CD4-positive, alpha-beta T cell (primary cell): ENCODE data around the gene CACUL1. TPM values are rescaled to one million over a fixed set of nuclear protein-coding genes. Genes with fewer than 3 reads are reported as not detected.
"Not testable (repeated sequence)": the region's sequence is repeated elsewhere in the genome, so short reads cannot be mapped to it uniquely, and the experiment has no call there.

Experiments used
- ATAC-seq: fragments of 200-7000 bp; cut with Tn5 transposase; one replicate; pipeline ENCODE4 v1.10.0; 2022; ENCODE audit warnings: mild to moderate bottlenecking; ENCODE audit not compliant: poor library complexity
- CTCF ChIA-PET: fragments of 350-600 bp; sonication (Branson Sonifier 250); formaldehyde crosslinking; loops from one replicate; lab custom pipeline; 2021; ENCODE audit warnings: antibody characterized with exemption, inconsistent platforms; lab: Charles Lee
- POLR2A ChIA-PET: fragments of 350-600 bp; sonication (Branson Sonifier 250); formaldehyde crosslinking; loops from one replicate; lab custom pipeline; 2021; ENCODE audit warnings: antibody characterized with exemption, inconsistent platforms; lab: Charles Lee
- DNase-seq, 14 experiments: peaks; one replicate each; pipeline ENCODE4 v3.0.0-alpha.2; 2013 to 2020; ENCODE audit warnings: mixed read lengths in 2 of 14
- H3K27ac ChIP-seq, 2 donors: one replicate each; pipeline versions ENCODE4 v1.5.1 to v1.7.0; 2013; ENCODE audit warnings: low read length in 2 of 2, low read depth in 1 of 2, mild to moderate bottlenecking in 1 of 2
- H3K27me3 ChIP-seq, 2 experiments: 1 replicate in 1 of 2; 2 replicates in 1 of 2; pipeline versions ENCODE4 v1.6.1 to v1.7.0; 2013; ENCODE audit warnings: low read length in 2 of 2, control low read depth in 1 of 2, mild to moderate bottlenecking in 1 of 2, moderate library complexity in 1 of 2; ENCODE audit not compliant: insufficient read depth in 2 of 2, control insufficient read depth in 1 of 2
- H3K36me3 ChIP-seq: one replicate; pipeline ENCODE4 v1.6.1; 2013; ENCODE audit warnings: low read length, control low read depth; ENCODE audit not compliant: insufficient read depth
- H3K4me1 ChIP-seq: one replicate; pipeline ENCODE4 v1.6.1; 2013; ENCODE audit warnings: low read length, control low read depth; ENCODE audit not compliant: insufficient read depth
- H3K4me3 ChIP-seq: one replicate; pipeline ENCODE4 v1.5.1; 2013; ENCODE audit warnings: mild to moderate bottlenecking, low read length, moderate library complexity
- H3K9me3 ChIP-seq, 2 experiments: 1 replicate in 1 of 2; 2 replicates in 1 of 2; pipeline versions ENCODE4 v1.6.1 to v1.7.0; 2013; ENCODE audit warnings: low read length in 2 of 2, mild to moderate bottlenecking in 2 of 2, control low read depth in 1 of 2, moderate library complexity in 1 of 2; ENCODE audit not compliant: control insufficient read depth in 1 of 2, insufficient read depth in 1 of 2
- H3K27ac Mint-ChIP-seq: one replicate; pipeline ENCODE4 v1.8.0; 2020; ENCODE audit warnings: mixed read lengths
- H3K27me3 Mint-ChIP-seq: one replicate; pipeline ENCODE4 v1.8.0; 2021; ENCODE audit warnings: mixed read lengths
- H3K36me3 Mint-ChIP-seq: one replicate; pipeline ENCODE4 v1.8.0; 2021; ENCODE audit warnings: low read depth, mixed read lengths
- H3K4me1 Mint-ChIP-seq: one replicate; pipeline ENCODE4 v1.8.0; 2021; ENCODE audit warnings: low read depth, mixed read lengths
- H3K4me3 Mint-ChIP-seq: one replicate; pipeline ENCODE4 v1.8.0; 2020; ENCODE audit warnings: mild to moderate bottlenecking, mixed read lengths
- H3K9me3 Mint-ChIP-seq: one replicate; pipeline ENCODE4 v1.8.0; 2020; ENCODE audit warnings: mixed read lengths
- CTCF ChIP-seq: fragments of 200-600 bp; IDR thresholded peaks from one replicate; pipeline ENCODE4 v1.8.0; 2022; ENCODE audit warnings: antibody characterized with exemption, mild to moderate bottlenecking
- intact Hi-C, 2 experiments: fragments of 100-400 bp; cut with DNase I in 1 of 2; cut with micrococcal nuclease in 1 of 2; formaldehyde crosslinking; loops; one replicate each; pipeline versions ENCODE4 v1.15.1 to v1.9.0; 2023 to 2025; cut with DNase I, micrococcal nuclease
- total RNA-seq, 174 experiments: library from RNA in 2 of 174; stranded (reverse) in 2 of 174; gene quantifications; one replicate each; pipeline ENCODE4 v1.2.3 and lab custom pipeline; 2021 to 2026

CACUL1 gene
- total RNA-seq, 2 experiments from 2014 or later: 36.7 to 37.4 TPM

GRCh38 chr10:118748041-118748440 lies 6.7 kb downstream of the CACUL1 start:
- DNase-seq (no peak), ATAC-seq (no peak)
- H3K4me3 ChIP-seq: no peak overlapping the region
- TF ChIP-seq CTCF: no peak
- H3K4me1 ChIP-seq: peaks cover 19% of the 10 kb centered on the region
- intact Hi-C loops: loop anchor here in 1 of 2 experiments (2.0 kb wide), 1 partner anchor 13 kb away; no protein-coding TSS in a partner anchor
- Mint-ChIP-seq H3K27ac (no peak overlapping the region), H3K4me3 (no peak overlapping the region), H3K4me1 (peaks cover 80% of the 10 kb centered on the region), H3K36me3 (peaks cover 25% of the 10 kb centered on the region), H3K27me3 (no peaks in the 10 kb centered on the region), H3K9me3 (no peaks in the 10 kb centered on the region)
- CTCF ChIA-PET: no interaction called here
- no peaks in the 10 kb centered on the region for H3K27me3 ChIP-seq
- H3K36me3 ChIP-seq: peaks cover 3% of the 10 kb centered on the region
- no peaks in the 10 kb centered on the region for H3K9me3 ChIP-seq
- POLR2A ChIA-PET: no interaction called here
- H3K27ac ChIP-seq: no peak overlapping the region

GRCh38 chr10:118746246-118746645 lies 8.5 kb downstream of the CACUL1 start:
- Histone ChIP-seq H3K27ac (no peak overlapping the region), H3K9me3 (no peaks in the 10 kb centered on the region), H3K4me1 (peaks cover 17% of the 10 kb centered on the region), H3K4me3 (no peak overlapping the region), H3K36me3 (peaks cover 3% of the 10 kb centered on the region), H3K27me3 (no peaks in the 10 kb centered on the region)
- peaks cover 21% of the 10 kb centered on the region for H3K36me3 Mint-ChIP-seq
- H3K9me3 Mint-ChIP-seq: no peaks in the 10 kb centered on the region
- H3K4me3 Mint-ChIP-seq: peak overlapping the region; percentile 0
- H3K4me1 Mint-ChIP-seq: peaks cover 83% of the 10 kb centered on the region
- DNase-seq: no peak
- no peaks in the 10 kb centered on the region for H3K27me3 Mint-ChIP-seq
- no peak for TF ChIP-seq CTCF
- intact Hi-C loops: no loop called here
- CTCF ChIA-PET: no interaction called here
- ATAC-seq: no peak
- H3K27ac Mint-ChIP-seq: no peak overlapping the region
- POLR2A ChIA-PET: no interaction called here

- H3K36me3 ChIP-seq: peaks cover 3% of the 10 kb centered on the region
- H3K4me1 Mint-ChIP-seq: peaks cover 78% of the 10 kb centered on the region
- H3K4me3 Mint-ChIP-seq: no peak overlapping the region
- H3K27ac ChIP-seq: no peak overlapping the region
- DNase-seq (no peak), ATAC-seq (no peak)
- no peaks in the 10 kb centered on the region for H3K27me3 Mint-ChIP-seq
- POLR2A ChIA-PET: interaction anchor here (0.9 kb wide), 1 partner anchor 9 kb away, joined by 5 read pairs; no protein-coding TSS in a partner anchor
- H3K9me3 Mint-ChIP-seq: no peaks in the 10 kb centered on the region
- H3K27me3 ChIP-seq: no peaks in the 10 kb centered on the region
- H3K4me3 ChIP-seq: no peak overlapping the region
- no peak overlapping the region for H3K27ac Mint-ChIP-seq
- H3K9me3 ChIP-seq: no peaks in the 10 kb centered on the region
- peaks cover 14% of the 10 kb centered on the region for H3K4me1 ChIP-seq
- peaks cover 21% of the 10 kb centered on the region for H3K36me3 Mint-ChIP-seq
- CTCF ChIA-PET: no interaction called here
- intact Hi-C loops: no loop called here
- TF ChIP-seq CTCF: no peak
Measured at GRCh38 chr10:118745056-118745455, 9.7 kb downstream of the CACUL1 start.

- H3K4me3 Mint-ChIP-seq, H3K9me3 ChIP-seq, H3K9me3 Mint-ChIP-seq, ATAC-seq, H3K4me3 ChIP-seq, intact Hi-C loops, H3K27ac ChIP-seq, DNase-seq, H3K36me3 ChIP-seq, CTCF ChIA-PET, H3K27me3 Mint-ChIP-seq, H3K27me3 ChIP-seq, H3K27ac Mint-ChIP-seq: not testable (repeated sequence)
- H3K4me1 ChIP-seq: peaks cover 12% of the 10 kb centered on the region
- POLR2A ChIA-PET: interaction anchor here (0.9 kb wide), 1 partner anchor 8 kb away, joined by 5 read pairs; no protein-coding TSS in a partner anchor
- Mint-ChIP-seq H3K36me3 (peaks cover 17% of the 10 kb centered on the region), H3K4me1 (peaks cover 80% of the 10 kb centered on the region)
Measured at GRCh38 chr10:118744346-118744918, 10.3 kb downstream of the CACUL1 start.
